ENCODE results near the gene NDUFB10. TPM values are rescaled to one million over a fixed set of nuclear protein-coding genes. Genes with fewer than 3 reads are reported as not detected.

Gene NDUFB10
- polyA plus RNA-seq, 1 donor from 2014 or later, result 217 TPM

DNA sequence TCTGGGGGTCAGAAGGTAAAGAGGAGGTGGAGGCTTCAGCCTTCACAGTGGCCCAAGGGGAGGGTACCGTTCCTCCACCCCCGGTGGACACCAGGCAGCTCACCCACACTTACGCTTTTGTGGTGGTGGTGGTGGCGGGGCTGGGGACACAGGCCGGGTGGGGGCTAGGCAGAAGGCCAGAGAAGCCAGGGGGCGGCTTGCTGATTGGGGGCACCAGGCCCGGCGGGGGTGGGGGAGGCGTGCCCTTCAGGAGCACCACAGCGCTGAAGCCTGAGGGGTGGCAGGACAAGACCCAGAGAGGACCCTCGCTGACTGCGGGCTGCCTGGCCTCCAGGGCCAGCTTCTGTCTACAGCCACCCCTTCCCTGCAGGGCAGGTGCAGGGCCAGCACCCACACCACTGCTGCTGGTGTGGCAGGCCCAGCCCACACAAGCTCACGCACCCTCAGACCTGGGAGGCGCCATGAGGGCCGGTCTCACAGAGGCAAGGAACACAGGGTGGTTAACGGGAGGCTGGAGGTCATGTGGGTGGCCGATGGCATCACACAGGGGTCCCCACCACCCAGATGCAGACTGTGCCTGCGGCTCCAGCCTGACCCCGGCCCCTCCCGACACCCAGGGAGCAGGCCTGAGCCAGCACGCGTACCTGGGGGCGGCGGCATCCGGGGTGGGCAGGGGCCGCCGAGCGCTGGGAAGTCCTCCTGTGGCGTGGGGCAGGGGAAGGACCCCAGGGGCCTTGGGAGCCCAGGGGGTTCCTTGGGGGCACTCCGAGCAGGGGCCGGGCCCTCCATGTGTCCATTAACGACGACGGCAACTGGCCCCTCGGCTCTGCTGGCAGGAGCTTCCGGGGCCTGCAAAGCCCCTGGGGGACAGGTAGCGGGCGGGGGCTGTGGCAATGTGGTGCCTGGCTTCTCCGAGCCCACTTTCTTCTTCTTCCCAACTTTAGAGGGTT is 39.8 kb downstream of the NDUFB10 start:
- H3K9ac ChIP-seq (ENCODE audit: low read length), result no peak overlapping the region
- no peaks in the 10 kb centered on the region for H3F3A ChIP-seq (ENCODE audit: insufficient read depth, low read length, poor library complexity, severe bottlenecking)
- H3K9me3 ChIP-seq (ENCODE audit: low read length), result no peaks in the 10 kb centered on the region
- no peak for TF ChIP-seq RAD21 (conservative IDR thresholded peaks at IDR 0.05)
- no peak for TF ChIP-seq SMC3 (conservative IDR thresholded peaks at IDR 0.05; ENCODE audit: poor library complexity)
- no peak for TF ChIP-seq EZH2 (IDR thresholded peaks at IDR 0.05; ENCODE audit: borderline replicate concordance, insufficient read depth, low read length, poor library complexity, severe bottlenecking)
- TF ChIP-seq EP300 (conservative IDR thresholded peaks at IDR 0.05; ENCODE audit: poor library complexity, severe bottlenecking), result no peak
- TF ChIP-seq, protein P1, sequence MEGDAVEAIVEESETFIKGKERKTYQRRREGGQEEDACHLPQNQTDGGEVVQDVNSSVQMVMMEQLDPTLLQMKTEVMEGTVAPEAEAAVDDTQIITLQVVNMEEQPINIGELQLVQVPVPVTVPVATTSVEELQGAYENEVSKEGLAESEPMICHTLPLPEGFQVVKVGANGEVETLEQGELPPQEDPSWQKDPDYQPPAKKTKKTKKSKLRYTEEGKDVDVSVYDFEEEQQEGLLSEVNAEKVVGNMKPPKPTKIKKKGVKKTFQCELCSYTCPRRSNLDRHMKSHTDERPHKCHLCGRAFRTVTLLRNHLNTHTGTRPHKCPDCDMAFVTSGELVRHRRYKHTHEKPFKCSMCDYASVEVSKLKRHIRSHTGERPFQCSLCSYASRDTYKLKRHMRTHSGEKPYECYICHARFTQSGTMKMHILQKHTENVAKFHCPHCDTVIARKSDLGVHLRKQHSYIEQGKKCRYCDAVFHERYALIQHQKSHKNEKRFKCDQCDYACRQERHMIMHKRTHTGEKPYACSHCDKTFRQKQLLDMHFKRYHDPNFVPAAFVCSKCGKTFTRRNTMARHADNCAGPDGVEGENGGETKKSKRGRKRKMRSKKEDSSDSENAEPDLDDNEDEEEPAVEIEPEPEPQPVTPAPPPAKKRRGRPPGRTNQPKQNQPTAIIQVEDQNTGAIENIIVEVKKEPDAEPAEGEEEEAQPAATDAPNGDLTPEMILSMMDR (IDR thresholded peaks at IDR 0.05; ENCODE audit: poor library complexity, severe bottlenecking), result no peak
- TF ChIP-seq, protein P2, sequence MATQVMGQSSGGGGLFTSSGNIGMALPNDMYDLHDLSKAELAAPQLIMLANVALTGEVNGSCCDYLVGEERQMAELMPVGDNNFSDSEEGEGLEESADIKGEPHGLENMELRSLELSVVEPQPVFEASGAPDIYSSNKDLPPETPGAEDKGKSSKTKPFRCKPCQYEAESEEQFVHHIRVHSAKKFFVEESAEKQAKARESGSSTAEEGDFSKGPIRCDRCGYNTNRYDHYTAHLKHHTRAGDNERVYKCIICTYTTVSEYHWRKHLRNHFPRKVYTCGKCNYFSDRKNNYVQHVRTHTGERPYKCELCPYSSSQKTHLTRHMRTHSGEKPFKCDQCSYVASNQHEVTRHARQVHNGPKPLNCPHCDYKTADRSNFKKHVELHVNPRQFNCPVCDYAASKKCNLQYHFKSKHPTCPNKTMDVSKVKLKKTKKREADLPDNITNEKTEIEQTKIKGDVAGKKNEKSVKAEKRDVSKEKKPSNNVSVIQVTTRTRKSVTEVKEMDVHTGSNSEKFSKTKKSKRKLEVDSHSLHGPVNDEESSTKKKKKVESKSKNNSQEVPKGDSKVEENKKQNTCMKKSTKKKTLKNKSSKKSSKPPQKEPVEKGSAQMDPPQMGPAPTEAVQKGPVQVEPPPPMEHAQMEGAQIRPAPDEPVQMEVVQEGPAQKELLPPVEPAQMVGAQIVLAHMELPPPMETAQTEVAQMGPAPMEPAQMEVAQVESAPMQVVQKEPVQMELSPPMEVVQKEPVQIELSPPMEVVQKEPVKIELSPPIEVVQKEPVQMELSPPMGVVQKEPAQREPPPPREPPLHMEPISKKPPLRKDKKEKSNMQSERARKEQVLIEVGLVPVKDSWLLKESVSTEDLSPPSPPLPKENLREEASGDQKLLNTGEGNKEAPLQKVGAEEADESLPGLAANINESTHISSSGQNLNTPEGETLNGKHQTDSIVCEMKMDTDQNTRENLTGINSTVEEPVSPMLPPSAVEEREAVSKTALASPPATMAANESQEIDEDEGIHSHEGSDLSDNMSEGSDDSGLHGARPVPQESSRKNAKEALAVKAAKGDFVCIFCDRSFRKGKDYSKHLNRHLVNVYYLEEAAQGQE (IDR thresholded peaks at IDR 0.05; ENCODE audit: borderline replicate concordance), result no peak
- no peak for TF ChIP-seq POLR2AphosphoS5 (IDR thresholded peaks at IDR 0.05)
- TF ChIP-seq MXI1 (conservative IDR thresholded peaks at IDR 0.05; ENCODE audit: poor library complexity, severe bottlenecking), result no peak
- TF ChIP-seq TAF1 (IDR thresholded peaks at IDR 0.05; ENCODE audit: low read depth), result no peak
- no peaks in the 10 kb centered on the region for H3K9me2 ChIP-seq (ENCODE audit: insufficient read depth, low read length)
- no peak overlapping the region for H2AFZ ChIP-seq (ENCODE audit: low read depth, low read length)
- no peak overlapping the region for H3K4me3 ChIP-seq (ENCODE audit: low read length)
- no peak overlapping the region for H3K27ac ChIP-seq (ENCODE audit: low read length)
- H3K36me3 ChIP-seq (ENCODE audit: insufficient read depth, low read length), result no peaks in the 10 kb centered on the region
- no peaks in the 10 kb centered on the region for H4K20me1 ChIP-seq (ENCODE audit: insufficient read depth)
- no peaks in the 10 kb centered on the region for H3K27me3 ChIP-seq (ENCODE audit: insufficient read depth, low read depth, low read length)
- H3K79me2 ChIP-seq (replicated peaks; ENCODE audit: insufficient read depth, low read length), result no peaks in the 10 kb centered on the region
- no peak overlapping the region for H3K4me2 ChIP-seq (ENCODE audit: low read length)

DNA sequence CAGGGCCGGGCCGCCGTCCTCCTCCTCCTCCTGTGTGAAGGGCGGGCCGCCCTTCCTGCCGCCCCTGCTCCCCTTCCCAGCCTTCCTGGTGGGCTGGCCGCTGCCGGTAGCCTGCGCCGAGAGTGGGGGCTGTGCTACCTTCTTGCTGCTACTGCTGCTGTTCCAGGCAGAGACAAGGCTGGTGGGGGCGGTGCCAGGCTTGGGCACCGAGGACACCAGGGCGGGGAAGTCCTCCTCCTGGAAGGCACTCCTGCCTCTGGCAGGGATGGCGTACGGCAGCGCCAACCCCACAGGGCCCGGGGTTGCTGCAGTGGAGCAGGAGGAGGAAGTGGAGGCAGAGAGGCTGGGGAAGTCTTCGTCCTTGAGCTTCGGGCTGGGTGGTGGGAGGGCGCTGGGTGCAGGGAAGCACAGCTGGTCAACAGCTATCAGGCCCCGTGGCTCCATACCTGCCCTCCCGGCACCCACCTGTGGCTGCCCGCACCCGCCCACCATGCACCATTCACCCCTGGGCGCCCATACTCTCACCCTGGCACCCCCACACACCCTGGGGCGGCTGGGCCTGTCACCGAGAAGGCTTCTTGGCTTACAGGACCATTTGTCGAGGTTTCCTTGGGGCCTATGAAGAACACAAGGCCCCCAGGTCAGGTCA is 40.7 kb downstream of the NDUFB10 start:
- no peak overlapping the region for H3K27ac ChIP-seq (ENCODE audit: low read length)
- H4K20me1 ChIP-seq (ENCODE audit: insufficient read depth), result no peaks in the 10 kb centered on the region
- no peaks in the 10 kb centered on the region for H3K9me3 ChIP-seq (ENCODE audit: low read length)
- no peak overlapping the region for H2AFZ ChIP-seq (ENCODE audit: low read depth, low read length)
- H3K4me3 ChIP-seq (ENCODE audit: low read length), result no peak overlapping the region
- H3K36me3 ChIP-seq (ENCODE audit: insufficient read depth, low read length), result no peaks in the 10 kb centered on the region
- H3K79me2 ChIP-seq (replicated peaks; ENCODE audit: insufficient read depth, low read length), result no peaks in the 10 kb centered on the region
- H3K27me3 ChIP-seq (ENCODE audit: insufficient read depth, low read depth, low read length), result no peaks in the 10 kb centered on the region
- no peaks in the 10 kb centered on the region for H3K9me2 ChIP-seq (ENCODE audit: insufficient read depth, low read length)
- H3K9ac ChIP-seq (ENCODE audit: low read length), result no peak overlapping the region
- no peaks in the 10 kb centered on the region for H3F3A ChIP-seq (ENCODE audit: insufficient read depth, low read length, poor library complexity, severe bottlenecking)
- TF ChIP-seq RAD21 (conservative IDR thresholded peaks at IDR 0.05) (no peak), POLR2AphosphoS5 (IDR thresholded peaks at IDR 0.05) (no peak), MXI1 (conservative IDR thresholded peaks at IDR 0.05; ENCODE audit: poor library complexity, severe bottlenecking) (no peak), SMC3 (conservative IDR thresholded peaks at IDR 0.05; ENCODE audit: poor library complexity) (no peak), EP300 (conservative IDR thresholded peaks at IDR 0.05; ENCODE audit: poor library complexity, severe bottlenecking) (no peak), TAF1 (IDR thresholded peaks at IDR 0.05; ENCODE audit: low read depth) (no peak), EZH2 (IDR thresholded peaks at IDR 0.05; ENCODE audit: borderline replicate concordance, insufficient read depth, low read length, poor library complexity, severe bottlenecking) (no peak)
- TF ChIP-seq, protein P2 (IDR thresholded peaks at IDR 0.05; ENCODE audit: borderline replicate concordance), result no peak
- TF ChIP-seq, protein P1 (IDR thresholded peaks at IDR 0.05; ENCODE audit: poor library complexity, severe bottlenecking), result no peak
- H3K4me2 ChIP-seq (ENCODE audit: low read length), result no peak overlapping the region
